ENCODE measurements around the gene RUNX2.

DNA sequence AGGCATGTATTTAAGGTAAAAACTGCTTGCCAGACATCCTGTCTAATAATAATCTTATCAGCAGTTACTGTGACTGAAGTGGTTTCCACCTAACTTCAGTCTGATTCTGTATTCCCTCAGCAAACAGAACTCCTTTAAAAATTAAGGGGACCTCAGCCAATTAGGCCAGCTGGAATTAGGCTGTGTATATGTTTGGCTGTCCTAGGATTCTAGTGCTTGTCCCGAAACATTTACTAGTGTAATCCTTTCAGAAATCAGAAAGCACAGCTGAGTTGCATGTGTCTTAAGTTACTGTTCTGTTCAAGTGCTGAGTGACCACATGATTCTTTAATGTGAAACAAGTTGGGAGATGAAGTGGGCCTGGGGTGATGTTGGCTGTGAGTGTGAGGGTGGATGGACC lies 170.5 kb downstream of the RUNX2 start:
- TF ChIP-seq CTCF (IDR thresholded peaks at IDR 0.05; ENCODE audit: low read length) = no peak
- no peak for TF ChIP-seq EZH2 (IDR thresholded peaks at IDR 0.05; ENCODE audit: borderline replicate concordance, low read length)

All from OCI-LY1 (cell line).